Activated B cell treated with CpG ODN at 0.5 μM for 24 hours (primary cell): ENCODE results near the gene ITGB2. TPM values are rescaled to one million over a fixed set of nuclear protein-coding genes. Genes with fewer than 3 reads are reported as not detected.
A peak's percentile ranks its signal among the peaks of the same experiment; 100 is the strongest.
"Not testable (repeated sequence)": the region's sequence is repeated elsewhere in the genome, so short reads cannot be mapped to it uniquely, and the experiment has no call there.

Source experiments
- ATAC-seq: fragments of 200-7000 bp; cut with Tn5 transposase; one replicate; pipeline ENCODE4 v1.10.0; 2021; ENCODE audit warnings: low read depth, mild to moderate bottlenecking, moderate library complexity
- CTCF ChIA-PET: fragments of 350-600 bp; sonication (Branson Sonifier 250); formaldehyde crosslinking; loops from one replicate; lab custom pipeline; 2021; ENCODE audit warnings: antibody characterized with exemption; lab: Charles Lee
- POLR2A ChIA-PET: fragments of 350-600 bp; sonication (Branson Sonifier 250); formaldehyde crosslinking; loops from one replicate; lab custom pipeline; 2021; ENCODE audit warnings: antibody characterized with exemption; lab: Charles Lee
- DNase-seq: peaks from one replicate; pipeline ENCODE4 v3.0.0; 2022
- H3K27ac Mint-ChIP-seq: one replicate; pipeline ENCODE4 v1.8.0; 2020; ENCODE audit warnings: mixed read lengths
- H3K27me3 Mint-ChIP-seq: one replicate; pipeline ENCODE4 v1.8.0; 2021; ENCODE audit warnings: mixed read lengths
- H3K36me3 Mint-ChIP-seq: one replicate; pipeline ENCODE4 v1.8.0; 2021; ENCODE audit warnings: low read depth, mixed read lengths
- H3K4me1 Mint-ChIP-seq: one replicate; pipeline ENCODE4 v1.8.0; 2021; ENCODE audit warnings: mixed read lengths
- H3K4me3 Mint-ChIP-seq: one replicate; pipeline ENCODE4 v1.8.0; 2020; ENCODE audit warnings: mild to moderate bottlenecking, mixed read lengths
- H3K9me3 Mint-ChIP-seq: one replicate; pipeline ENCODE4 v1.8.0; 2020; ENCODE audit warnings: mixed read lengths
- intact Hi-C: fragments of 100-400 bp; cut with micrococcal nuclease; formaldehyde crosslinking; loops from one replicate; pipeline ENCODE4 v1.15.1; 2024
- total RNA-seq: library from RNA; stranded (reverse); gene quantifications from 2 replicates; pipeline ENCODE4 v1.2.3, GENCODE V29; 2022
- TF ChIP-seq, protein P1 (sequence below): fragments of 200-600 bp; IDR thresholded peaks from one replicate; pipeline ENCODE4 v1.8.0; 2022; ENCODE audit warnings: antibody characterized with exemption, mild to moderate bottlenecking

Gene ITGB2
- total RNA-seq, 1 donor from 2014 or later, result 124 TPM

DNA sequence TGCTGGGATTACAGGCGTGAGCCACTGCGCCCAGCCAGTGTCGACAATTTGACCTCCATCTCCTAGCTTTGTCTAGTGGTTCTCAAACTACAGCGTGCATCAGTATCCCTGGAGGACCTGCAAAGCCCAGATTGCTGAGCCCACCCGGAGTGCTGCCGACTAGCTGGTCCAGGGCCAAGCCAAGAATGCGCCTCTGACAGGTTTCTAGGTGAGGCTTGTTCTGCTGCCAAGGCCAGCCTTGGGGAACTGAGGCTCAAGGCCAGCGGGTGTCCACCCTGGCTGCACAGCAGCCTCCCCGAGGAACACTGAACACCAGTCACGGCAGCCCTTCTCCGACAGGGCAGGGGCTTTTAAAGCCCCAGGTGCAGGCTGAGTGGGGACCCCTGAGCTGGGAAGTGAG is 37.4 kb downstream of the ITGB2 start:
- Mint-ChIP-seq H3K36me3 (peaks cover 21% of the 10 kb centered on the region), H3K27ac (no peak overlapping the region), H3K4me3 (no peak overlapping the region), H3K27me3 (no peaks in the 10 kb centered on the region), H3K9me3 (no peaks in the 10 kb centered on the region), H3K4me1 (peaks cover 42% of the 10 kb centered on the region)
- DNase-seq (no peak), ATAC-seq (no peak)
- intact Hi-C loops, result no loop called here
- ChIA-PET POLR2A (interaction anchor here (0.7 to 2.0 kb wide), 4 partner anchors 10 to 70 kb away, joined by 4 to 12 read pairs (median 6); partner anchors contain the start of gene PTTG1IP), CTCF (interaction anchor here (0.9 to 1.7 kb wide), 3 partner anchors 9 to 49 kb away, joined by 3 to 6 read pairs (median 5); partner anchors contain the start of gene PTTG1IP)
- TF ChIP-seq, protein P1, sequence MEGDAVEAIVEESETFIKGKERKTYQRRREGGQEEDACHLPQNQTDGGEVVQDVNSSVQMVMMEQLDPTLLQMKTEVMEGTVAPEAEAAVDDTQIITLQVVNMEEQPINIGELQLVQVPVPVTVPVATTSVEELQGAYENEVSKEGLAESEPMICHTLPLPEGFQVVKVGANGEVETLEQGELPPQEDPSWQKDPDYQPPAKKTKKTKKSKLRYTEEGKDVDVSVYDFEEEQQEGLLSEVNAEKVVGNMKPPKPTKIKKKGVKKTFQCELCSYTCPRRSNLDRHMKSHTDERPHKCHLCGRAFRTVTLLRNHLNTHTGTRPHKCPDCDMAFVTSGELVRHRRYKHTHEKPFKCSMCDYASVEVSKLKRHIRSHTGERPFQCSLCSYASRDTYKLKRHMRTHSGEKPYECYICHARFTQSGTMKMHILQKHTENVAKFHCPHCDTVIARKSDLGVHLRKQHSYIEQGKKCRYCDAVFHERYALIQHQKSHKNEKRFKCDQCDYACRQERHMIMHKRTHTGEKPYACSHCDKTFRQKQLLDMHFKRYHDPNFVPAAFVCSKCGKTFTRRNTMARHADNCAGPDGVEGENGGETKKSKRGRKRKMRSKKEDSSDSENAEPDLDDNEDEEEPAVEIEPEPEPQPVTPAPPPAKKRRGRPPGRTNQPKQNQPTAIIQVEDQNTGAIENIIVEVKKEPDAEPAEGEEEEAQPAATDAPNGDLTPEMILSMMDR, result no peak

DNA sequence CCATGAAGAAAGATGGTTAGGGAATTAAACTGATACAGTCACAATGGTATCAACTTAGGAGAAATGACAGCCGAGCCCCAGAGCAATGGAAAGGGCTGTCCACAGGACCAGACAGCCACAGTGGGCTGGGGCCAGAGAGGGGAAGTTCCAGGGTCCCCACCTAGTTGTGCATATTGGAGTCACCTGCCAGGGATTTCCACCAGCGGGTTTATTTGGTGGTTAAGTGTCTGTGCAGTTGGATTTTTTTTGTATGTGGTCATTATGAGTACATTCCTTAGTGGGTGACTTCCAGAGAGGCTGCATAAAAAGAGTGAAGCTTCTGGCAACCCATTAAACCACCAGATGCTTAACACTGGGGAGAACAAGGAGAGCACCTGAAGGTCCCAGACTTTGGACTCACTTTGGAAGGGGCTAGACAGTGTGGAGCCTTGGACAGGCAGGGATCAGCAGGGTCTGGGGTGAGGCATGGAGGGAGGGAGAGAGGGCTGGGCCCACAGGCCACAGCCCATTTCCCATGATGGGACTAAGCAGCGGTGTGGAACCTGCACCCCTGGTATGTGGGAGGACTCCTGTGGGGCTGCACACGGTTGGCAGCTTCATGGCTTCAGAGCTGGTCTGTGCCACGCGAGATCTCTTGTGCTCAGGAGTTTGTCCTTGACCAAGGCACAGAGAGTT is 39.4 kb downstream of the ITGB2 start:
- peaks cover 54% of the 10 kb centered on the region for H3K4me1 Mint-ChIP-seq
- intact Hi-C loops, result loop anchor here (2.0 kb wide), 1 partner anchor 17 kb away; no protein-coding TSS in a partner anchor
- ATAC-seq (peak; percentile 29), DNase-seq (no peak)
- peak overlapping the region; percentile 0 for H3K27ac Mint-ChIP-seq
- POLR2A ChIA-PET, result interaction anchor here (0.8 to 2.0 kb wide), 6 partner anchors 8 to 80 kb away, joined by 3 to 12 read pairs (median 4); partner anchors contain the start of genes ITGB2, PTTG1IP and UBE2G2
- H3K36me3 Mint-ChIP-seq, result peaks cover 9% of the 10 kb centered on the region
- TF ChIP-seq, protein P1, result no peak
- H3K4me3 Mint-ChIP-seq, result peak overlapping the region; percentile 4
- H3K27me3 Mint-ChIP-seq, result no peaks in the 10 kb centered on the region
- H3K9me3 Mint-ChIP-seq, result no peaks in the 10 kb centered on the region
- CTCF ChIA-PET, result interaction anchor here (1.2 to 1.9 kb wide), 2 partner anchors 12 to 51 kb away, joined by 5 to 7 read pairs; no protein-coding TSS in a partner anchor

DNA sequence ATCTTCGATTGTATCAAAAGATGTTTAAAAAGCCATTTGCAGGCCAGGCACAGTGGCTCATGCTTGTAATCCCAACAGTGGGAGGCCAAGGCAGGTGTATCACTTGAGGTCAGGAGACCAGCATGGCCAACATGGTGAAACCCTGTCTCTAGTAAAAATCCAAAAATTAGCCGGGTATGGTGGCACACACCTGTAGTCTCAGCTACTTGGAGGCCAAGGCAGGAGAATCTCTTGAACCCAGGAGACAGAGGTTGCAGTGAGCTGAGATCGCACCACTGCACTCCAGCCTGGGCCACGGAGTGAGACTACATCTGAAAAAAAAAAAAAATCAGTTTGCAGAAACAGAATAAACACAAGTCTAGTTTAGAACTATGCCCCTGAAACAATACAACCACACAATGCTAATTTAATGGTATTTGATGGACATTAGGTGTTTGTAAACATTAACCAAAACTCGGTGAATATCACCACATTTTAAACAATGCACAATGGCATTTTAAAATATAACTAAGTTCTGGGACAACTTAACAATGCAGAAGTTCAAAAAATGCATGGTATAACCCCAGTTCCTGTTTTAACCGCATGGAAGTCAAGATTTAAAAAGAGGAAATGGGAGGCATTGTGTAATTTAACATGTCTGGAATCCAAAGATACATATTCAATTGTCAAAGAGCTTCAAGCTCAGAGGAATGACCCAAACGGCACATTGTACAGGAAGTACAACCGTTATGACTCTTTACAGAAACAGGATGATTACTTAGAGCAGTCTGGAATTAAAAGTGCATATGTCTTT is 40.1 kb downstream of the ITGB2 start:
- POLR2A ChIA-PET, result interaction anchor here (0.6 to 2.0 kb wide), 7 partner anchors 12 to 79 kb away, joined by 3 to 6 read pairs (median 4); partner anchors contain the start of genes SLX9 and UBE2G2
- Mint-ChIP-seq H3K9me3 (no peaks in the 10 kb centered on the region), H3K4me1 (peaks cover 59% of the 10 kb centered on the region), H3K36me3 (peaks cover 1% of the 10 kb centered on the region), H3K27me3 (no peaks in the 10 kb centered on the region), H3K4me3 (peak overlapping the region; percentile 2), H3K27ac (peak overlapping the region; percentile 19)
- TF ChIP-seq, protein P1, result no peak
- ATAC-seq, result peak; percentile 32
- no peak for DNase-seq
- CTCF ChIA-PET, result interaction anchor here (0.7 to 2.0 kb wide), 5 partner anchors 12 to 52 kb away, joined by 3 to 7 read pairs (median 5); no protein-coding TSS in a partner anchor
- intact Hi-C loops, result loop anchor here (2.0 kb wide), 1 partner anchor 16 kb away; no protein-coding TSS in a partner anchor

DNA sequence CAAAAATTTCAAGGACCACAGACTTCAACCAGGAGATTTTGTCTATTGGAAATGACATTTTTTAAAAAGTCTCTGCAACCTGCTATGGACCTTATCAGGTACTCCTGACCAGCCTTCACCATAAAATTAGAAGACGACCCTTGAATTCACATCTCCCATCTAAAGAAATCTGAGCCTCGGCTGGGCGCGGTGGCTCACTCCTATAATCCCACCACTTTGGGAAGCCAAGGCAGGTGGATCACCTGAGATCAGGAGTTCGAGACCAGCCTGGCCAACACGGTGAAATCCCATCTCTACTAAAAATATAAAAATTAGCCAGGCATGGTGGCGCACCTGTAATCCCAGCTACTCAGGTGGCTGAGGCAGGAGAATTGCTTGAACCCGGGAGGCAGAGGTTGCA is 41.5 kb downstream of the ITGB2 start:
- not testable (repeated sequence) for ATAC-seq, DNase-seq, H3K4me3 Mint-ChIP-seq, H3K36me3 Mint-ChIP-seq, H3K27ac Mint-ChIP-seq, H3K27me3 Mint-ChIP-seq, H3K9me3 Mint-ChIP-seq
- intact Hi-C loops, result loop anchor here (10.0 kb wide), 2 partner anchors 364 to 766 kb away; partner anchors contain the start of gene PCBP3
- peaks cover 71% of the 10 kb centered on the region for H3K4me1 Mint-ChIP-seq
- ChIA-PET POLR2A (interaction anchor here (0.6 to 1.4 kb wide), 3 partner anchors 49 to 78 kb away, joined by 3 to 6 read pairs (median 3); no protein-coding TSS in a partner anchor), CTCF (interaction anchor here (0.9 to 2.0 kb wide), 3 partner anchors 14 to 78 kb away, joined by 3 to 7 read pairs (median 4); no protein-coding TSS in a partner anchor)
